Dedifferentiated amniotic fluid mesenchymal stem cell (primary cell): ENCODE measurements around the gene IL17REL.

Experiments used
- DNase-seq: peaks from one replicate; pipeline ENCODE4 v3.0.0-alpha.2; 2016; ENCODE audit errors: extremely low spot score

The IL17REL gene

DNA sequence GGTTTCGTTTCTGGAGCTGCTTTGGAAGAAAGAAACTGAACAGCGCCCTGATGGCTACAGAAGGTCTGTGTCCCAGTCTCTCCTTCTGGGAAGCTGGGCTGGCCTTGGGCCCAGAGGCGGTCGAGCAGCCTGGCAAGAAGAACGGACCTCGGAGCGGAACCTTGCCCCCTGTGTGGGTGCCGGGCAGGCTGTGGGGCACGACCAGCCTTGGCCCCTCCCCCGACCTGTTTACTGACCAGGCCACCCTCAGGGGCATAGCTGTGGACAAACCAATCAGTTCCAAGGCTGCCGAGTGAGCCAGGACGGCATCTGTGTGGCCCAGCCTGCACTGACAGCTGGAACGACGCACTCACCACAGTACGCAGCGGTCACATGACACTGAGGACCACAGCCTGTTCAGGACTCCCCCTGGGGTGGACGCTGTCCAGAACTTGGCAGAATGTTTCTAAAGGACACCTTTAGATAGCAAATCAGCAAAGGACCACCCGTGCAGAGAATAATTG, 44.8 kb downstream of the IL17REL start:
- no peak for DNase-seq

DNA sequence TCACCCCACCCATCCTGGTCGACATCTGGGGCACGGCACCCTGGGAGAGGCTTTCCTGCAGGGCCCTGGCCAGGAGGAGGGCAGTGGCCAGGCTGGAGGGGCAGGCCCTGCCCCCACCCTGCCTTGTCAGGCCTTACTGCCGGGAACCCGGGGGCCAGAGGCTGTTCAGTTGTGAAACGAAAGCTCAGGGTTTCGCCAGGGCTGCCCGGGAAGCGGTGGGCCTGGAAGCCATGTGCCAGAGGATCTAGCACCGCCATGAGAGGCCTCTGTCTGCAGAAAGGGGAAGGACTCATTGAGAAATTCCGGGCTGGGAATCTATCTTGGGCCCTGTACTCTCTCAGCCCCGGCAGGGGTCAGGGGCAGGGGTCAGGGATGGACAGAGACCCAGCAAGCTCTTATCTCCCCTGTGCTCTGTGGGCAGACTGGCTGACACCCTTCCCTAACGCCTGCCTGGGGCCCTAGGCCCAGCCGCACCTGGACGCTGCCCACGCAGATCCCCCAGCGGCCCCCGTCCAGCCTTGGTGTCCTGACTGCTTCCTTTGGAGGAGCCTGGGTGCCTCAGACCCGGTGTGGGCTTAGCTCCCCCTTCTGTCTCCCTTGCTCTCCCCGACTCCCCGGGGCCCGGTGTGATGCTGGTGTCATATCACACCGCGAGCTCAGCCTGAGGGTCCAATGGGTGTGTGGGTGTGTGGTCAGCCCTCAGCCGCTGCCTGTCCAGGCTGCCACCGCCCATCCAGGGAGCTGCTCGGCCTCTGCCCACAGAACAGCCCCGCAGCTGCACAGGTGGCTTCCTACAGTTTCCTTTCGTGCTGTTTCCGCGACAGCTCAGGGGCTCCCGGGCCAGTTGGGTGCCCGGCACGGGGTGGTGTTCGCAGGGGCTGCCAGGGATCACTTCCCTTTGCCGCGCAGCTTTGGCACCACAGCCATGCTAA, 45.5 kb downstream of the IL17REL start:
- DNase-seq = no peak

DNA sequence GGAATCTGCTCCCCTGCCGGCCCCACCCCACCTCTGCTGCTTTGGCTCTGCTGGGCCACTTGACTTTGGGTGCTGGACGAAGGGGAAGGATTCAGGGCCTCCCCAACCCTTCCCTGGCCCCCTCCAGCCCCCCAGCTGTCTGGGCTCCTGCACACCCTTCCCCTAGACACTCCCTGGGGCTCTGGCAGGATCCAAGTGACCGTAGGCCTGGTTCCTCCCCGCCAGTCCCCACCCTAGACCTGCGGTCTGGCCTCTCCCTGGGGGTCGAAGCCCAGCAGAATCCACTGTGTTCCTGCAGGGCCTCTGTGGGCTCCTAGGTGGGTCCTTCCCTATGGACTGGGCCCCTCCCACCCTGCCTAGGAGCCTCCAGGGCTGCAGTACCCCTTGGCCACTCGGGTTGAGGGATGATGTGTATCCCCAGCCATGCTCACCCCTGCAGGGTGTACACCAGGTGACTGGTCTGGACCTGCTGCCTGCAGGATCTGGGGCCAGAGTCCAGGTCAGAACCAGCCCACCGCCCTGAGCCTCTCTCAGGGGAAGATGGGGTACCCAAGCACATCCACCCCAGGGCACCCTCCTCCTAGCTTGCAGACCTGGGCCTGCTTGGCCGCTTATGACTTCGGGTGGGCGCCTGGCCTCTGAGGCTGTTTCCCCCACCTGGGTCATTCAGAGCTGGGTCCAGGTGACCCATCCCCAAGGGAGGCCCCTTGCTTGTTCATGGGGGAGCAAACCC, 46.4 kb downstream of the IL17REL start:
- DNase-seq = no peak

DNA sequence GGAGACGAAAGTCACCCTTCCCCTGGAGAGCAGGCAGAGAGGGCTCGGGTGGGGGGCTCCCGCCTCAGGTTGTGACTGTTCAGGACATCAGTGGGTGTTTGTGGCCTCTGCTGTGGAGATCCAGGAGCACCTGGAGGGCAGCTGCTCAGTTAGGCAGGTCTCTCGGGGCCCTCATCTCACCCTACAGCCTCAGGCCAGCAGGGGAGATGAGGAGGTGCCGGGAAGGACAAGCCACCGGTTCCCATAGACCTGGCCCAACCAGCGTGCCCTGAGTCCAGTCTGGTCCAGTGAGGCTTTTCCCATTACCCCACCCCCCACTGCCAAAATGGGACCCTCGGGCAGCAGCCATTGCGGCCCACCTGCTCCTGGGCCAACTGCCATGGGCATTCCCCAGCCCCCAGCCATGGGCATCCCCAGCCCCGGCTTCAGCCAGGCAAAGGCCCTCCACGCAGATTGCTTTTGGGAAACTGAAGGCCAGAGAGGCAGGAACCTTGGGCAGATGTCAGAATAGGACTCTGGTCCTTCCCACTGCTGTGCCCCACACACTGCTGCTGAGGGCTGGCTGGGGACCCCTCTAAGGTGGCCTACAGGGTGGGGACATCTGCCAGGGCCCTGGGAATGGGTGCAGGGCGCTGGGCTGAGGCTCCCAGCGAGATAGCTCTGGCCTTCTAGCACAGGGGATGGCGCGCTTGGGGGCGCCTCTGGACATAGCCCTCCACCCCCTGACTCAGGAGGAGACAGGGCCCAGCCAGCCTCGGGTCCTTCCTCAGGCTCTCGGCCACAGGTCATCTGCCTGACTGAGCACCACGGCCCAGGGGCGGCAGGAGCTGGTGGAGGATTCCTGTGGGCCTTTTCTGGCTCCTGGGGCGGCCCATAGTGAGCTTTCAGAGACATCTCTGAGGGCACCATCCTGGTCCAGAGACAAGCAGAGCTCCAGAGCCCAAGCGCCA, 47.2 kb downstream of the IL17REL start:
- no peak for DNase-seq

DNA sequence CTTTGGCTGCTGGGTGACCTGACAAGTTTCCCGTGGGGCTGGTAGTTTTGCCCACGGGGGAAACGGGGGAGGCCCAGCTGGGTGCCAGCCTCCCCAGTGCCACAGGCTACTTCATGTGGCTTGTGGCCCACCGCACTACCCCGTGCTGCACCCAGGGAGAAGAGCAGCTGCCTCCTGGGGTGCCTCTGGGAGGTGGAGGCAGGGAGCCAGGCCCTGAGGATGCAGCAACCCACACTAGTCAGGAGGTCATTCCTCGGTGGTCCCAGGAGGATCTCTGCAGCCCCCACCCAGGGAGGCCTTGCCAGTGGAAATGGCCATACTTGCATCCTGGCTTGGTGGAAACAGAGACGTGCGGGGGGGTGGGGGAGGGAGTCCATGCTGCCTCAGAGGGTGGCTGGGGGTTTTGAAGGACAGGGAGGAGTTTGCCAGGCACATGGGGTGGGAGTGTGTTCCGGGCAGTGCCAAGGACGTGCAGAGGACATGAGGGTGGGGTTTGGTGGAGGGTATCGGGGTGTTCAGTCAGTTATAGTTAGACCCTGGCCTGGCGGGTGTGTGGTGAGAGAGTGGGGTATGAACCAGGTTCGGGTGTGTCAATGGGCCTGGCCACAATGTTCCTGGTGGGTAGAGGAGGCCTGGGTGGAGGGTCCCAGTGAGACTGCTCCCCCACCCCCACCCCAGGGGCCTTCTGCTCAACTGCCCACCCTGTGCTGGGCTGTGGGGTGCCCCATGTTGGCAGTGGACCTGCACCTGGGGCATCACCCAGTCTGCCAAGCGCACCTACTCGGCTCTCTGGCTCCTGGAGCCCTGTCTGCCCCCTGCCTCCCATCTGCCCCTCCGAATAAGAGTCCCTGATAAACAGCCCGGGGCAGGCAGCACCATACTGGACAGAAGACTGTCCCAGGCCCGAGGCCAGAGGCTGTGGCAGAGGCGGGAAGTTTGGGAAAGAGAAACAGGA, 48.2 kb downstream of the IL17REL start:
- no peak for DNase-seq

DNA sequence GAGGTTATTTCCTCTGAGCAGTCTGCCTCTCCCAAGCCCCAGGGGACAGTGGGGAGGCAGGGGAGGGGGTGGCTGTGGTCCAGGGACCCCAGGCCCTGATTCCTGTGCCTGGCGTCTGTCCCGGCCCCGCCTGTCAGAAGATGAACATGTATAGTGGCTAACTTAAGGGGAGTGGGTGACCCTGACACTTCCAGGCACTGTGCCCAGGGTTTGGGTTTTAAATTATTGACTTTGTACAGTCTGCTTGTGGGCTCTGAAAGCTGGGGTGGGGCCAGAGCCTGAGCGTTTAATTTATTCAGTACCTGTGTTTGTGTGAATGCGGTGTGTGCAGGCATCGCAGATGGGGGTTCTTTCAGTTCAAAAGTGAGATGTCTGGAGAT, 48.9 kb downstream of the IL17REL start:
- DNase-seq = no peak

DNA sequence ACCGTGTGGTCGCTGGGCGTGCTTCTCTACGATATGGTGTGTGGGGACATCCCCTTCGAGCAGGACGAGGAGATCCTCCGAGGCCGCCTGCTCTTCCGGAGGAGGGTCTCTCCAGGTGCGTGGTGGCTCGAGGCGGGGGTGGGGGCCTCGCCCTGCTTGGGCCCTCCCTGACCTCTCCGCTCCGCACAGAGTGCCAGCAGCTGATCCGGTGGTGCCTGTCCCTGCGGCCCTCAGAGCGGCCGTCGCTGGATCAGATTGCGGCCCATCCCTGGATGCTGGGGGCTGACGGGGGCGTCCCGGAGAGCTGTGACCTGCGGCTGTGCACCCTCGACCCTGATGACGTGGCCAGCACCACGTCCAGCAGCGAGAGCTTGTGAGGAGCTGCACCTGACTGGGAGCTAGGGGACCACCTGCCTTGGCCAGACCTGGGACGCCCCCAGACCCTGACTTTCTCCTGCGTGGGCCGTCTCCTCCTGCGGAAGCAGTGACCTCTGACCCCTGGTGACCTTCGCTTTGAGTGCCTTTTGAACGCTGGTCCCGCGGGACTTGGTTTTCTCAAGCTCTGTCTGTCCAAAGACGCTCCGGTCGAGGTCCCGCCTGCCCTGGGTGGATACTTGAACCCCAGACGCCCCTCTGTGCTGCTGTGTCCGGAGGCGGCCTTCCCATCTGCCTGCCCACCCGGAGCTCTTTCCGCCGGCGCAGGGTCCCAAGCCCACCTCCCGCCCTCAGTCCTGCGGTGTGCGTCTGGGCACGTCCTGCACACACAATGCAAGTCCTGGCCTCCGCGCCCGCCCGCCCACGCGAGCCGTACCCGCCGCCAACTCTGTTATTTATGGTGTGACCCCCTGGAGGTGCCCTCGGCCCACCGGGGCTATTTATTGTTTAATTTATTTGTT, 49.6 kb downstream of the IL17REL start:
- no peak for DNase-seq

DNA sequence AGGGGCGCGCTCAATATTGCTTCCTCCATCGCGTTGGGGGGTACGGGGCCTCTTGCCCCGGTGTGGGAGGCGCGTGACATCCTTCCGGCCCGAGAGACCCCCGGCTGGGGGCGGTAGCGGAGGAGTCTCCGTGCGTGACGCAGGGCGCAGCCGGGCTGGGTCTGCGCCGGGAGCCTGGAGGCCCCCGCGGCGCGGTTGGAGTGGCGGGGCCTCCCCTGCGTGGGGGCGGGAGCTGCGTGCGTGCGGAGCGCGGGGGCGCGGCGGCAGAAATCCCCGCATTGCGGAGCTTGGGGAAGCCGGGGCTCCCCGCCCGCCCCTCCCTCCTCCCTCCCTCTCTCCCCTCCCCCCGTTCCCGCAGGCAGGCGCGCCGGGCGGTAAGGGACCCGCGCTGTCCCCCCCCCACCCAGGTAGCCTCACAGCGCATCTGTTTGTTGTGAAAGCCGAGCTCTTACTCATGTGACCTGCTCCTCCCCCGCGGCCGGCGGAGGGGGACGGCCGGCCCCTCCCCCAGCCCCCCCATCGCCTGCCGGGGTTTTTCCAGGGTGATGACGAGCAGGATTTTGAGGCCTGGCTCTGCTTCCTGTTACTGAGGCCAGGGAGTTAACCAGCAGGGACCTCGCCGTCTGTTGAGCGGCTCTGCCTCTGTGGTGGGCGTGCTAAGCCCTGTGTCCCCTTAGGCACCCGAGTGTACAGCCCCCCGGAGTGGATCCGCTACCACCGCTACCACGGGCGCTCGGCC, 50.4 kb downstream of the IL17REL start:
- peak; percentile 73 for DNase-seq

DNA sequence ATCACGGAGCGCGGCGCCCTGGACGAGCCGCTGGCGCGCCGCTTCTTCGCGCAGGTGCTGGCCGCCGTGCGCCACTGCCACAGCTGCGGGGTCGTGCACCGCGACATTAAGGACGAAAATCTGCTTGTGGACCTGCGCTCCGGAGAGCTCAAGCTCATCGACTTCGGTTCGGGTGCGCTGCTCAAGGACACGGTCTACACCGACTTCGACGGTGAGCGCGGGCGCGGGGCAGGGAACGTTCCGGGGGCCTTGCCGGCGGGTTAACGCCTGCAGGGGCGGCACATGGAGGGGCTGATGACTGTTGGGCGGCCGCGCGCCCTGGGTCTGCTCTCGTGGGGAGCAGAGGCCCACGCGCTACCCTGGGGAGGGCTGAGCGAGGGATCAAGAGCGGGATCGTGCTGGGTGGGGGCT, 51.0 kb downstream of the IL17REL start:
- DNase-seq = no peak

DNA sequence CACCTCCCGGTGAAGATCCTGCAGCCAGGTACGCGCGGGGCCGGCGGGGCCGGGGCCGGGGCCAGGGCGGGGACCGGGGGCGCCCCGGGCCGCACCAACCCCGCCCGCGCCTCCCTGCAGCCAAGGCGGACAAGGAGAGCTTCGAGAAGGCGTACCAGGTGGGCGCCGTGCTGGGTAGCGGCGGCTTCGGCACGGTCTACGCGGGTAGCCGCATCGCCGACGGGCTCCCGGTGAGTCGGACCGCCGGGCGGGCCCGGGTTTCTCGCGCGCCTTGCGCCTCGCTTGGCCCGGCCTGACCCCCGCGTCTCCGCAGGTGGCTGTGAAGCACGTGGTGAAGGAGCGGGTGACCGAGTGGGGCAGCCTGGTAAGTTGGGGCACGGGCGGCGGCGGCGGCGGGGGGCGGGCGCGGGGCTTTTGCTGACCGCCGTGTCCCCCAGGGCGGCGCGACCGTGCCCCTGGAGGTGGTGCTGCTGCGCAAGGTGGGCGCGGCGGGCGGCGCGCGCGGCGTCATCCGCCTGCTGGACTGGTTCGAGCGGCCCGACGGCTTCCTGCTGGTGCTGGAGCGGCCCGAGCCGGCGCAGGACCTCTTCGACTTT, 51.5 kb downstream of the IL17REL start:
- DNase-seq = no peak

DNA sequence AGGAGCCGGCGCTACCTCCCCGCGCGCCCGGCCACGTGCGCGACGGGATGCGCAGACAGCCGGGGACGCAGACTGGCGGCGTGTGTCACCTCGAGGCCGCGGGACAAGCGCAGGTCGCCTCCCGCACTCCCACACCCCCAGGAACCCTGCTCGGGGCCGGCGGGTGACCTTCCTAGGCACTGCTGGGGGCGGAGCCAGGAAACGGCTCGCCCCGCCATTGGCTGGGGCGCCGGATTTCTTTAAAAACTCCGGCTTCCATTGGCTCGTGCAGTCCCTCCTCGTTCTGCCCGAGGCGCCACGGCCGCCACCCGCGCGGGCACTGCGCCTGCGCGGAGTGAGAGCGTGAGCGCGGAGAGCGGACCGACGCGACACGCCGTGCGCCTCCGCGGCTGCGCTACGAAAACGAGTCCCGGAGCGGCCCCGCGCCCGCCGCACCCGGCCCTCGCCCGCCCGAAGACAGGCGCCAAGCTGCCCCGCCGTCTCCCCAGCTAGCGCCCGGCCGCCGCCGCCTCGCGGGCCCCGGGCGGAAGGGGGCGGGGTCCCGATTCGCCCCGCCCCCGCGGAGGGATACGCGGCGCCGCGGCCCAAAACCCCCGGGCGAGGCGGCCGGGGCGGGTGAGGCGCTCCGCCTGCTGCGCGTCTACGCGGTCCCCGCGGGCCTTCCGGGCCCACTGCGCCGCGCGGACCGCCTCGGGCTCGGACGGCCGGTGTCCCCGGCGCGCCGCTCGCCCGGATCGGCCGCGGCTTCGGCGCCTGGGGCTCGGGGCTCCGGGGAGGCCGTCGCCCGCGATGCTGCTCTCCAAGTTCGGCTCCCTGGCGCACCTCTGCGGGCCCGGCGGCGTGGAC, 52.2 kb downstream of the IL17REL start, which contains the start of gene PIM3:
PIM3 (plus strand) TSS at position 614 of the 846 bp plus-strand sequence; CDS start at position 790, 176 bp downstream.
- peak; percentile 90 for DNase-seq

DNA sequence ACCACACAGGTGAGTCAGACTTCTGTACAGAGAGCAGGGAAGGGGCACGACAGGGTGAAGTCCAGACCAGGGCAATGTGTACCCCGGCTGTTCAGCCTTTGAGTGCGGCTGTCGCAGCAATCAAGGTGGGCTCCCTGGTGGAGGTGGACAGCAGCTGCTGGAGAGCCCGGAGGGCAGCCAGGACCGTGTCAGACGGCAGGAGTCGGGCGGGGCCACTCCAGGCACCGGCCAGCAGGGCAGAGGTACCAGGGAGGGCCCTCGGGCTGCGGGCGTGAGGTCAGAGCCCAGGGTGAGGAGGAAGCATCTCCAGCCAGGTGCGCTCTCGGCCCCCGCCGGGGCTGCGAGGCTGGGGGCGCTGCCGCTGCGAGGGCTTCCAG, 52.8 kb downstream of the IL17REL start:
- DNase-seq = no peak

DNA sequence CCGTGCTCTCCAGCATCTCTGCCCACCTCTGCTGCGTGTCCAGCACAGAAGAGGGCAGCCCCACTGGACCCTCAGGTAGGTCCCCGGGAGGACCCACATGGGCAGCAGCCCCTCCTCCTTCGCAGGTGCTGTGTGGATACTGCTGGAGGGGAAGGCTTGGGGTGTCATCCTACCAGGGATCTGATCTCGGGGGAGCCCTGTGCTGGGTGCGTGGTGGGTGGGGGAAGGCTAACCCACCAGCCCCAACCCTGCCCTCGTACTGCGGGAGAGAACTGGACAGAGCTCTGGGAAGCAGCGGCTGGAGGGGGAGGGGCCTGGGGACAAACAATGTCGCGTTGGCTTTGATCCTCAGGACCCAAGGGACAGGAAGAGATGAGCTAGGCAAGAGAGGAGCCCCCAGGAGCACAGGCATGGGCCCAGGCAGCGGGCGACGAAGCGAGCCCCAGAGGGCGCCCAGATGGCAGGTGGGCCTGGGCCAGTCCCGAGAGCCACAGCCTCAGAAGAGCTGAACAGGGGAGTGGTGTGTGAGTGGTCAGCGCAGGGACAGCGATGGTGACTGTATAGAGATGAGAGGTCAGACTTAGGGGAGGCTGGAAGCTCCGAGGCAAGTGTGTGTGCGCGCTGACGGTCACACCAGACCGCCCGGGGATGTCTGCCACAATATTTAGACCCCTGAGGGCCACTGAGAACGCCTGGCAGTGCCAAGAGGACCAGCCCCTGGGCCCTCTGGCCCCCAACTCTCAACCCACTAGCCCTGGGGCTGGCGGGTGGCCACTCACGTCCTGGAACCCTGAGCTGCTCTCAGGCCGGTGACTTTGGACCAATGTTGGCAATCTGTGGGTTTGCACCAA, 53.4 kb downstream of the IL17REL start:
- DNase-seq = no peak

DNA sequence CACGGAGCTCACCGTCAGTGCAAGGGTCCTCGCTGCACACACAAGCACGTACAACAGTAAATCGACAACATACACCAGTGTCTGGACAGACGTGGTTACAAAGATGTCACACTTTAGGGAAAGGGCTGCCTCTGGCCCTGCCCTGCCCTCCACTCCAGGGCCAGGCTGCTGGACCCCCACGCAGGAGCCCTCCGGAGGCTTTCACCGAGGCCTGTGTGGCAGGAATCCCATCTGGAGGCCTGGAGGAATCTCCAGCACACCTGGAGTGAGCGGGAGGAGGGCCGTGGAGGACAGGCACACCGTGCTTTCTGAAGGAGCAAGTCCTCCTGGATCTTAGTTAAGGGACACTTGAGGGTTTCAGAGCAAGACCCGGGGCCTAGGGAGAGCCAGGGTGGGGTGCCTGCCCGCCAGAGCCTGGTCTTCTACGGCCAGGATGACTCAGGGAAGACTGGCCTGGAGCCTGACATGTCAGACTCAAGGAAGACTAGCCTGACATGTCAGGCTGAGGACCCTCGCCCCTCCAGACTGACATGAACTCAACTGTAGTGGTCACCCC, 54.1 kb downstream of the IL17REL start:
- no peak for DNase-seq

DNA sequence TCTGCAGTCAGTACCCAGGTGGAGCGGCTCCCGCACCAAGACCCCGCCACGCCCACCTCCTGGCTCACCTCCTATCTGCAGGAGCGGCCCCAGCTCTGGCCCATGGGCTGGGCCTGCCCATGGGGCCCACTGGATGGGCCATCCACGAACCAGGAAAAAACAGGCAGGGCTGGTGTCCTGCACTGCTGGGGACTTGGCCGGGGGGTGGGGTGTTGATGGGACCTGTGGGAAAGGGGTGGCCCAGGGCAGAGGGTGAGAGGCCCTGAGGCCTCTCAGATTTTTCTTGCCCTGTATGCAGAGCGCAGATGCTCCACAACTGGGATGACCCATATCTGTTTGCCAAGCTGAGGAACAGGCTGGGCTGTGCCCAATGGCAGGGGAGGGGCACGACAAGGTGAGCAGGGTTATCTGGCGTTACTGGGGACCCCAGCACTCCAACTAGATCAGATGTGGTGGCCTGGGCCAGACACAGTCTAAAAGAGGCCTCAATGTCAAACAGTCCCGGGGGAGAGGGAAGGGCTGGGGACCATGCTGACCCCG, 54.7 kb downstream of the IL17REL start:
- no peak for DNase-seq
